SK-N-SH treated with all-trans-retinoic acid at 6 μM for 48 hours (cell line): ENCODE results near the gene RBM42.

Source experiments
- ESRRG ChIP-seq: fragments of 250-450 bp; sonication (Bioruptor Pico); IDR thresholded peaks from 2 replicates; pipeline ENCODE4 v1.6.1; 2021; ENCODE audit warnings: mild to moderate bottlenecking
- ZNF565 ChIP-seq: fragments of 450-650 bp; formaldehyde crosslinking; conservative IDR thresholded peaks from 2 replicates; pipeline ENCODE4 v1.5.0; 2020; ENCODE audit warnings: low read depth, mild to moderate bottlenecking, moderate library complexity
- ZNF70 ChIP-seq: fragments of 450-650 bp; formaldehyde crosslinking; IDR thresholded peaks from 2 replicates; pipeline ENCODE4 v1.5.0; 2020; ENCODE audit warnings: mild to moderate bottlenecking, moderate library complexity

DNA sequence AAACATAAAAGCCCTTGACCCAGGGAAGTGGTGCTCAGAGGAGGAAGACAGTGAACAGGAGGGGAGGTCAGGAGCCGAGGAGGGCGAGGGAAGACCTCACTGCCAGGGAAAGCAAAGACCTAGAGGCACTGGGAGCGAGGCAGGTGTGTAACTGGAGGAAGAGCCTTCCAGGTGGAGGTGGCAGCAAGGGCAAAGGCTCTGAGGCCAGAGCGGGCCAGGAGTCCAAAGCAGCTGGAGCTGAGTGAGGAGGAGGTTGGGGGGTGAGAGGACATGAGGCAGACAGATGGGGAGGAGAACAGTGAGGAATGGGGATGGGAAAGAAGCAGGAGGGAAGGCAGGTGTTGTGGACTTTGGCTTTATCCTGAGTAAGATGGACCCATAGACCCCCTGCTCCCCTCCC, 41.1 kb downstream of the RBM42 start:
- TF ChIP-seq ZNF565 (CRISPR knock-in tag): no peak
- TF ChIP-seq ESRRG (CRISPR knock-in tag): no peak
- TF ChIP-seq ZNF70 (CRISPR knock-in tag): no peak
